Measurements from ENCODE around the gene RTL10.

Gene RTL10

DNA sequence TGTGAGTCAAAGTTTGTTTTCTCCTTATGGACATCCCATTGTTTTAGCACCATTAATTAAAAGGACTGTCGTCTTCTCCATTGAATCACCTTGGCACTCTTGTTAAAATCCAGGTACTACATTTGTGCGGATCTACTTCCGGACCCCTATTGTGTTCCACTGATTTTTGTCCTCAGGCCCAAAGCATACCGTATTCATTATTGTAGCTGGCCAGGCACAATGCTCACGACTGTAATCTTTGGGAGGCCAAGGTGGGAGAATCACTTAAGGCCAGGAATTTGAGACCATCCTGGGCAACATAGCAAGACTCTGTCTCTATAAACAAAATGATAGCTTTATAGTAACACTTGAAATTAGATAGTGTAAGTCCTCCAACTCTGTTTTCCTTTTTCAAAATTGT is 8.9 kb upstream of the RTL10 start:
- H3K9me3 ChIP-seq (ENCODE audit: severe bottlenecking) = peaks cover 4% of the 10 kb centered on the region
- TF ChIP-seq, protein P1, sequence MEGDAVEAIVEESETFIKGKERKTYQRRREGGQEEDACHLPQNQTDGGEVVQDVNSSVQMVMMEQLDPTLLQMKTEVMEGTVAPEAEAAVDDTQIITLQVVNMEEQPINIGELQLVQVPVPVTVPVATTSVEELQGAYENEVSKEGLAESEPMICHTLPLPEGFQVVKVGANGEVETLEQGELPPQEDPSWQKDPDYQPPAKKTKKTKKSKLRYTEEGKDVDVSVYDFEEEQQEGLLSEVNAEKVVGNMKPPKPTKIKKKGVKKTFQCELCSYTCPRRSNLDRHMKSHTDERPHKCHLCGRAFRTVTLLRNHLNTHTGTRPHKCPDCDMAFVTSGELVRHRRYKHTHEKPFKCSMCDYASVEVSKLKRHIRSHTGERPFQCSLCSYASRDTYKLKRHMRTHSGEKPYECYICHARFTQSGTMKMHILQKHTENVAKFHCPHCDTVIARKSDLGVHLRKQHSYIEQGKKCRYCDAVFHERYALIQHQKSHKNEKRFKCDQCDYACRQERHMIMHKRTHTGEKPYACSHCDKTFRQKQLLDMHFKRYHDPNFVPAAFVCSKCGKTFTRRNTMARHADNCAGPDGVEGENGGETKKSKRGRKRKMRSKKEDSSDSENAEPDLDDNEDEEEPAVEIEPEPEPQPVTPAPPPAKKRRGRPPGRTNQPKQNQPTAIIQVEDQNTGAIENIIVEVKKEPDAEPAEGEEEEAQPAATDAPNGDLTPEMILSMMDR (IDR thresholded peaks at IDR 0.05; ENCODE audit: poor library complexity, severe bottlenecking) = no peak
- H3K4me1 ChIP-seq (ENCODE audit: insufficient read depth, poor library complexity, severe bottlenecking) = peaks cover 1% of the 10 kb centered on the region
- no peak for ATAC-seq (ENCODE audit: low read depth)
- no peaks in the 10 kb centered on the region; the same call in 1 of the 2 replicates for H3K36me3 ChIP-seq (ENCODE audit: low read depth)
- H3K27ac ChIP-seq (ENCODE audit: poor library complexity, severe bottlenecking) = no peak overlapping the region
- no peak for DNase-seq (ENCODE audit: low spot score)
- no peaks in the 10 kb centered on the region for H3K27me3 ChIP-seq (ENCODE audit: insufficient read depth, poor library complexity, severe bottlenecking)
- H3K4me3 ChIP-seq (ENCODE audit: severe bottlenecking) = no peak overlapping the region

DNA sequence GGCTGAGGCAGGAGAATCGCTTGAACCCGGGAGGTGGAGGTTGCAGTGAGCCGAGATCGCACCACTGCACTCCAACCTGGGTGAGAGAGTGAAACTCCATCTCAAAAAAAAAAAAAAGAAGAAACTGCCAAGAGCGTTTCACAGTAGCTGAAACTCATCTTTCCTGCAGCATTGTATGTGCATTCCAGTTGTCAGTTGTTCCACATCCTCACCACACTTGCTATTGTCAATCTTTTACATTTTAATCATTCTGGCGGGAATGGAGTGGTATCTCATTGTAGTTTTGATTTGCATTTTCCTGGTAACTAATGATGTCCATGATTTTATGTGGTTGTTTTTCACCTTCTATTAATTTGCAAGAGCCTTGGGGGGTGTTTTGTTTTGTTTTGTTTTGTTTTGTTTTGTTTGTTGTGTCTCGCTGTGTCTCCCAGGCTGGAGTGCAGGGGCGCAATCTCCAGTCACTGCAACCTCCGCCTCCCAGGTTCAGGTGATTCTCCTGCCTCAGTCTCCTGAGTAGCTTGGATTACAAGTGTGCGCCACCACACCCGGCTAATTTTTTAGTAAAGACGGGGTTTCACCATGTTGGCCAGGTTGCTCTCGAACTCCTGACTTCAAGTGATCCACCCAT is 8.1 kb upstream of the RTL10 start:
- no peaks in the 10 kb centered on the region for H3K27me3 ChIP-seq (ENCODE audit: insufficient read depth, poor library complexity, severe bottlenecking)
- ATAC-seq (ENCODE audit: low read depth) = no peak
- no peak for DNase-seq (ENCODE audit: low spot score)
- no peaks in the 10 kb centered on the region; the same call in 1 of the 2 replicates for H3K36me3 ChIP-seq (ENCODE audit: low read depth)
- H3K4me1 ChIP-seq (ENCODE audit: insufficient read depth, poor library complexity, severe bottlenecking) = no peaks in the 10 kb centered on the region
- no peaks in the 10 kb centered on the region for H3K9me3 ChIP-seq (ENCODE audit: severe bottlenecking)
- no peak overlapping the region for H3K4me3 ChIP-seq (ENCODE audit: severe bottlenecking)
- H3K27ac ChIP-seq (ENCODE audit: poor library complexity, severe bottlenecking) = no peak overlapping the region
- TF ChIP-seq, protein P1 (IDR thresholded peaks at IDR 0.05; ENCODE audit: poor library complexity, severe bottlenecking) = no peak

DNA sequence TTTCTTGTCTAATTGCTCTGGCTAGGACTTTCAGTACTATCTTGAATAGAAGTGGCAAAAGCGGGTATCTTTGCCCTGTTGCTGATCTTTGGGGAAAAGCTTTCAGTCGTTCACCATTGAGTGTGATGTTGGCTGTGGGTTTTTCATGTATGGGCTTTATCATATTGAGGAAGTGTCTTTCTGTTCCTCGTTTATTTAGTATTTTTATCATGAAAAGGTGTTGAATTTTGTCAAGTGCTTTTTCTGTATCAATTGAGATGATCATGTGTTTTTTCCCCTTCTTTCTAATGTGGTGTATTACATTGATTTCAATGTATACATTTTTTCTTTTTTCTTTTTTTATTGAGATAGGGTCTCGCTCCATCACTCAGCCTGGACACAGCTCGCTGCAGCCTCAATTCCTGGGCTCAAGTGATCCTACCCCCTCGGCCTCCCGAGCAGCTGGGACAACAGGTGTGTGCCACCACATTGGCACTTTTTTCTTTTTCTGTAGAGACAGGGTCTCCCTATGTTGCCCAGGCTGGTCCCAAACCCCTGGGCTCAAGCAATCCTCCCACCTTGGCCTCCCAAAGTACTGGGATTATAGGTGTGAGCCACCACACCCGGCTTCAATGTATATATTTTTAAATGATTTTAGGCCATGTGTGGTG is 5.3 kb upstream of the RTL10 start:
- no peaks in the 10 kb centered on the region for H3K27me3 ChIP-seq (ENCODE audit: insufficient read depth, poor library complexity, severe bottlenecking)
- H3K36me3 ChIP-seq (ENCODE audit: low read depth) = no peaks in the 10 kb centered on the region
- H3K27ac ChIP-seq (ENCODE audit: poor library complexity, severe bottlenecking) = no peak overlapping the region
- no peak for DNase-seq (ENCODE audit: low spot score)
- no peaks in the 10 kb centered on the region for H3K4me1 ChIP-seq (ENCODE audit: insufficient read depth, poor library complexity, severe bottlenecking)
- TF ChIP-seq, protein P1 (IDR thresholded peaks at IDR 0.05; ENCODE audit: poor library complexity, severe bottlenecking) = no peak
- H3K4me3 ChIP-seq (ENCODE audit: severe bottlenecking) = no peak overlapping the region
- no peaks in the 10 kb centered on the region for H3K9me3 ChIP-seq (ENCODE audit: severe bottlenecking)
- no peak for ATAC-seq (ENCODE audit: low read depth)

DNA sequence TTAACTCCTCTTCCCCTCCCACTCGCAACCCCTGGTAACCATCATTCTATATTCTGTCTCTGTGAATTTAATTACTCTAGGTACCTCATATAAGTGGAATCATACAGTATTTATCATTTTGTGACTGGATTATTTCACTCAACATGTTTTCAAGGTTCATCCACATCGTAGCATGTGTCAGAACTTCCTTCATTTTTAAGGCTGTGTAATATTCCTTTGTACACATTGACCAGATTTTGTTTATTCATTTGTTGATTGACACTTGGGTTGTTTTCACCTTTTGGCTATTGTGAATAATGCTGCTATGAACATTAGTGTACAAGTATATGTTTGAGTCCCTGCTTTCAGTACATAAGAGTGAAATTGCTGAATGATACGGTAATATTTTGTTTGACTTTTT is 2.7 kb upstream of the RTL10 start:
- Histone ChIP-seq H3K27me3 (ENCODE audit: insufficient read depth, poor library complexity, severe bottlenecking) (no peaks in the 10 kb centered on the region), H3K27ac (ENCODE audit: poor library complexity, severe bottlenecking) (no peak overlapping the region), H3K9me3 (ENCODE audit: severe bottlenecking) (no peaks in the 10 kb centered on the region), H3K36me3 (ENCODE audit: low read depth) (peaks cover 6% of the 10 kb centered on the region; the same call in 1 of the 2 replicates), H3K4me3 (ENCODE audit: severe bottlenecking) (no peak overlapping the region), H3K4me1 (ENCODE audit: insufficient read depth, poor library complexity, severe bottlenecking) (peaks cover 3% of the 10 kb centered on the region)
- DNase-seq (ENCODE audit: low spot score) (no peak), ATAC-seq (ENCODE audit: low read depth) (no peak)
- TF ChIP-seq, protein P1 (IDR thresholded peaks at IDR 0.05; ENCODE audit: poor library complexity, severe bottlenecking) = no peak
